Type B pancreatic cell (in vitro differentiated cells): ENCODE measurements around the gene SYTL1. TPM values are rescaled to one million over a fixed set of nuclear protein-coding genes. Genes with fewer than 3 reads are reported as not detected.

Experiments used
- DNase-seq: peaks from one replicate; pipeline ENCODE4 v3.0.0; 2021; ENCODE audit warnings: mixed read lengths; ENCODE audit not compliant: unreplicated experiment; ENCODE audit errors: extremely low spot score
- H3K27ac Mint-ChIP-seq: 2 replicates; pipeline ENCODE4 v1.8.0; 2021; ENCODE audit warnings: mild to moderate bottlenecking, mixed read lengths
- H3K27me3 Mint-ChIP-seq: 2 replicates; pipeline ENCODE4 v1.8.0; 2021; ENCODE audit warnings: mixed read lengths
- H3K36me3 Mint-ChIP-seq: 2 replicates; pipeline ENCODE4 v1.8.0; 2021; ENCODE audit warnings: mixed read lengths
- H3K4me1 Mint-ChIP-seq: one replicate; pipeline ENCODE4 v1.8.0; 2021; ENCODE audit warnings: mixed read lengths; ENCODE audit not compliant: unreplicated experiment
- H3K4me3 Mint-ChIP-seq: 2 replicates; pipeline ENCODE4 v1.8.0; 2021; ENCODE audit warnings: mild to moderate bottlenecking, mixed read lengths
- H3K9me3 Mint-ChIP-seq: 2 replicates; pipeline ENCODE4 v1.8.0; 2021; ENCODE audit warnings: mixed read lengths
- CTCF ChIP-seq: fragments of 200-600 bp; sonication (generic); conservative IDR thresholded peaks from 2 replicates; pipeline ENCODE4 v1.5.0; 2021; ENCODE audit warnings: antibody characterized with exemption, mild to moderate bottlenecking
- total RNA-seq: library from RNA; stranded (reverse); gene quantifications from 2 replicates; pipeline ENCODE4 v1.2.1, GENCODE V29; 2021; ENCODE audit warnings: low replicate concordance

The SYTL1 gene
- total RNA-seq, 1 donor from 2014 or later = 37.2 TPM

GRCh38 chr1:27394925-27395324 lies 53.1 kb downstream of the SYTL1 start:
- H3K27me3 Mint-ChIP-seq = peaks cover 10% of the 10 kb centered on the region
- no peak for DNase-seq
- H3K27ac Mint-ChIP-seq = peak overlapping the region; percentile 56
- no peaks in the 10 kb centered on the region for H3K36me3 Mint-ChIP-seq
- peaks cover 33% of the 10 kb centered on the region for H3K4me1 Mint-ChIP-seq
- H3K4me3 Mint-ChIP-seq = peak overlapping the region; percentile 49
- H3K9me3 Mint-ChIP-seq = no peaks in the 10 kb centered on the region
- TF ChIP-seq CTCF = no peak

GRCh38 chr1:27395441-27396195 lies 53.8 kb downstream of the SYTL1 start:
- Mint-ChIP-seq H3K9me3 (no peaks in the 10 kb centered on the region), H3K4me1 (peaks cover 38% of the 10 kb centered on the region), H3K4me3 (peak overlapping the region; percentile 49), H3K27me3 (peaks cover 7% of the 10 kb centered on the region), H3K27ac (peak overlapping the region; percentile 56), H3K36me3 (no peaks in the 10 kb centered on the region)
- peak; percentile 96 for TF ChIP-seq CTCF
- DNase-seq = no peak

GRCh38 chr1:27397110-27397509 lies 55.3 kb downstream of the SYTL1 start:
- TF ChIP-seq CTCF = no peak
- Mint-ChIP-seq H3K27ac (no peak overlapping the region), H3K27me3 (peaks cover 2% of the 10 kb centered on the region), H3K36me3 (no peaks in the 10 kb centered on the region), H3K9me3 (no peaks in the 10 kb centered on the region), H3K4me3 (no peak overlapping the region), H3K4me1 (peaks cover 35% of the 10 kb centered on the region)
- DNase-seq = no peak

GRCh38 chr1:27397749-27398148 lies 55.9 kb downstream of the SYTL1 start:
- no peaks in the 10 kb centered on the region for H3K9me3 Mint-ChIP-seq
- no peak overlapping the region for H3K4me3 Mint-ChIP-seq
- H3K4me1 Mint-ChIP-seq = peaks cover 33% of the 10 kb centered on the region
- H3K36me3 Mint-ChIP-seq = no peaks in the 10 kb centered on the region
- H3K27me3 Mint-ChIP-seq = no peaks in the 10 kb centered on the region
- DNase-seq = no peak
- no peak for TF ChIP-seq CTCF
- no peak overlapping the region for H3K27ac Mint-ChIP-seq

GRCh38 chr1:27398405-27399149 lies 56.8 kb downstream of the SYTL1 start:
- DNase-seq = no peak
- Mint-ChIP-seq H3K27ac (peak overlapping the region; percentile 65), H3K36me3 (no peaks in the 10 kb centered on the region), H3K27me3 (no peaks in the 10 kb centered on the region), H3K9me3 (no peaks in the 10 kb centered on the region), H3K4me1 (peaks cover 41% of the 10 kb centered on the region), H3K4me3 (no peak overlapping the region)
- no peak for TF ChIP-seq CTCF
